Ishikawa (cell line): ENCODE results near the gene STRADB.

Source experiments
- CEBPB ChIP-seq: IDR thresholded peaks from 2 replicates; pipeline ENCODE4 v1.6.1; 2012
- CREB1 ChIP-seq: IDR thresholded peaks from 2 replicates; pipeline ENCODE4 v1.6.1; 2012; ENCODE audit warnings: low read depth
- EGR1 ChIP-seq: IDR thresholded peaks from 2 replicates; pipeline ENCODE4 v1.6.1; 2012
- EP300 ChIP-seq: IDR thresholded peaks from 2 replicates; pipeline ENCODE4 v1.6.1; 2012; ENCODE audit warnings: borderline replicate concordance
- FOXM1 ChIP-seq: IDR thresholded peaks from 2 replicates; pipeline ENCODE4 v1.6.1; 2012; ENCODE audit warnings: low read depth, borderline replicate concordance
- NFIC ChIP-seq: IDR thresholded peaks from 2 replicates; pipeline ENCODE4 v1.6.1; 2012
- RAD21 ChIP-seq: IDR thresholded peaks from 2 replicates; pipeline ENCODE4 v1.6.1; 2012; ENCODE audit warnings: low read depth
- TAF1 ChIP-seq: IDR thresholded peaks from 2 replicates; pipeline ENCODE4 v1.6.1; 2012; ENCODE audit warnings: low read depth, mild to moderate bottlenecking
- TCF12 ChIP-seq: IDR thresholded peaks from 2 replicates; pipeline ENCODE4 v1.6.1; 2012; ENCODE audit warnings: low read depth
- TEAD4 ChIP-seq: IDR thresholded peaks from 2 replicates; pipeline ENCODE4 v1.6.1; 2012
- YY1 ChIP-seq: IDR thresholded peaks from 2 replicates; pipeline ENCODE4 v1.6.1; 2012; ENCODE audit warnings: low read depth
- ZBTB7A ChIP-seq: IDR thresholded peaks from 2 replicates; pipeline ENCODE4 v1.6.1; 2012; ENCODE audit warnings: low read depth
- TF ChIP-seq, protein P1 (sequence below): IDR thresholded peaks from 2 replicates; pipeline ENCODE4 v1.6.1; 2012; ENCODE audit warnings: low read depth, mild to moderate bottlenecking
- TF ChIP-seq, protein P2 (sequence below): IDR thresholded peaks from 2 replicates; pipeline ENCODE4 v1.6.1; 2012
- TF ChIP-seq, protein P3 (sequence below): IDR thresholded peaks from 2 replicates; pipeline ENCODE4 v1.6.1; 2012

STRADB gene

DNA sequence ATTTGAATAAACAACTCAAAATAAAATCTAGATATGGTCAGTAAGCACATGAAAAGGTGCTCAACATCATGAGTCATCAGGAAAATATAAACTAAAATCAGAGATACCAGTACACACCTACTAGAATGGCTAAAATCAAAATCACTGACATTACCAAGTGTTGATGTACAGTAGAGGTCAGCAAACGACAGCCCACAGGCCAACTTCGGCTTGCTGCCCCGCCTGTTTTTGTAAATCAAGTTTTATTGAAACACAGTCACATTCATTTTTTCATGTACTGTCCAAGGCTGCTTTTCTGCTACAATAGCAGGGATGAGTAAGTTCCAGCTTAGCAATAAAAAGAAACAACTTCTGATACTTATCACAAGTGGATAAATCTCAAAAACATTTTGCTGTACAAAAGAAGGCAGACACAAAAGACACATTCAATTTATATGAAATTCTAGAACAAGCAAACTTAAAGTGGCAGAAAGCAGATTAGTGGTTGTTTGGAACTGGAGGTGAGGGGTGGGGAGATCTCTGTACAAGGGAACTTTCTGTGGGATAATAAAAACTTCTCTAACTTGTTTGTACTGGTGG lies 32.4 kb upstream of the STRADB start:
- no peak for TF ChIP-seq TEAD4
- peak; percentile 63 for TF ChIP-seq RAD21

DNA sequence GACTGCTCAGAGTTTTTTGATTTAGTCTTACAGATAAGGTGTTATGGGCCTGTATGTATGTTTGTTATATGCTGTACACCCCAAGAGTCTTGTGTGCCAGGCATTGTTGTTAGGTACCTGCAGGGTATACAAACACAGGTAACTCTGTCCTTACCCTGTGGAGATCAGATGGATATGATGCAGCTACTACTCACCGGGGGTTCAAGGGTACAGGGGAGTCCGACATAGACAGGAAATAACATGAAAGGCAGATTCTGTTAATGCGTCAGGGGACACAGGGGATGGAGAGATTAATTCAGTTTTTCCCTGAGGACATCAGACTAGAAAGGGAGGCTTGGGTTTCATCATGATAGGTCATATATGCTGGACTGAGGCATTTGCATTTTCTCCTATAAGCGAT lies 31.6 kb upstream of the STRADB start:
- TF ChIP-seq CEBPB: no peak
- TF ChIP-seq, protein P1, sequence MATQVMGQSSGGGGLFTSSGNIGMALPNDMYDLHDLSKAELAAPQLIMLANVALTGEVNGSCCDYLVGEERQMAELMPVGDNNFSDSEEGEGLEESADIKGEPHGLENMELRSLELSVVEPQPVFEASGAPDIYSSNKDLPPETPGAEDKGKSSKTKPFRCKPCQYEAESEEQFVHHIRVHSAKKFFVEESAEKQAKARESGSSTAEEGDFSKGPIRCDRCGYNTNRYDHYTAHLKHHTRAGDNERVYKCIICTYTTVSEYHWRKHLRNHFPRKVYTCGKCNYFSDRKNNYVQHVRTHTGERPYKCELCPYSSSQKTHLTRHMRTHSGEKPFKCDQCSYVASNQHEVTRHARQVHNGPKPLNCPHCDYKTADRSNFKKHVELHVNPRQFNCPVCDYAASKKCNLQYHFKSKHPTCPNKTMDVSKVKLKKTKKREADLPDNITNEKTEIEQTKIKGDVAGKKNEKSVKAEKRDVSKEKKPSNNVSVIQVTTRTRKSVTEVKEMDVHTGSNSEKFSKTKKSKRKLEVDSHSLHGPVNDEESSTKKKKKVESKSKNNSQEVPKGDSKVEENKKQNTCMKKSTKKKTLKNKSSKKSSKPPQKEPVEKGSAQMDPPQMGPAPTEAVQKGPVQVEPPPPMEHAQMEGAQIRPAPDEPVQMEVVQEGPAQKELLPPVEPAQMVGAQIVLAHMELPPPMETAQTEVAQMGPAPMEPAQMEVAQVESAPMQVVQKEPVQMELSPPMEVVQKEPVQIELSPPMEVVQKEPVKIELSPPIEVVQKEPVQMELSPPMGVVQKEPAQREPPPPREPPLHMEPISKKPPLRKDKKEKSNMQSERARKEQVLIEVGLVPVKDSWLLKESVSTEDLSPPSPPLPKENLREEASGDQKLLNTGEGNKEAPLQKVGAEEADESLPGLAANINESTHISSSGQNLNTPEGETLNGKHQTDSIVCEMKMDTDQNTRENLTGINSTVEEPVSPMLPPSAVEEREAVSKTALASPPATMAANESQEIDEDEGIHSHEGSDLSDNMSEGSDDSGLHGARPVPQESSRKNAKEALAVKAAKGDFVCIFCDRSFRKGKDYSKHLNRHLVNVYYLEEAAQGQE: no peak
- no peak for TF ChIP-seq NFIC
- no peak for TF ChIP-seq TEAD4
- no peak for TF ChIP-seq ZBTB7A
- TF ChIP-seq EGR1: no peak

DNA sequence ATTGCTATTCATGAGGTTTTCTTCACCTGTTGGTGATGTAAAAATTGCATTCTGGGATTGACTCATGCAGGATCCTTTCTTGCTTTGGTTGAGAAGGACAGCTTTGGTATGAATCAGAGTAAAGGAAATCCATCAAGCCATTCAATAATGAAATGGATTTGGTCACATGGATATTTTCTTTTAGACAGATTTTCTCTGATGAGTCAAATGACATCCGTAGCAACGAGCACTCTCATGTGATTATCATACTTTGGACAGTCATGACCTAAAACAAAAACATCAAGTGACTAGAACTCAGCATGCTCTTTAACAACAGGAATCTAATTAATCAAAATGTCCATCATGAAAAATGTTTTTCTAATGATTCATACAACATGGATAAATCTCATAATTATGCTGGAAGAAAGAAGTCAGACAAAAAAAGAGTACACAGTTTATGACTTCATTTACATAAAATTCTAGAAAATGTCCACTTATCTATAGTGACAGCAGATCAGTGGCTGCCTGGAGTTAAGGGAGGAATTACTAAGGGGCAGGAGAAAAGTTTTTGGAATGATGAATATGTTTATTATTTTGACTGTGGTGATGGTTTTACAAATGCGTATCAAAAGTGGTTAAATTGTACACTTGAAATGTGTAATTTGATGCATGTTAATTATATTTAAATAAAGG lies 31.0 kb upstream of the STRADB start:
- no peak for TF ChIP-seq FOXM1
- no peak for TF ChIP-seq NFIC

DNA sequence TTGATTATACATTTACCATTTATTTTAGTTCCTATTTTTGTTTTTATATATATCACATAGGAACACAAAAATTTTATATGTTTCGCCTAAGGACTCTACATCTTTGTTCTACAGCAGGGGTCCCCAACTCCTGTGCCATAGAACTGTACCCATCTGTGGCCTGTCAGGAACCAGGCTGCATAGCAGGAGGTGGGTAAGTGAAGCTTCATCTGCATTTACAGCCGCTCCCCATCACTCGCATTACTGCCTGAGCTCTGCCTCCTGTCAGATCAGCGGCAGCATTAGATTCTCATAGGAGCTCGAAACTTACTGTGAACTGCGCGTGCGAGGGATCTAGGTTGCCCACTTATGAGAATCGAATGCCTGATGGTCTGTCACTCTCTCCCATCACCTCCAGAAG lies 25.6 kb upstream of the STRADB start:
- TF ChIP-seq ZBTB7A: no peak
- TF ChIP-seq EP300: no peak

DNA sequence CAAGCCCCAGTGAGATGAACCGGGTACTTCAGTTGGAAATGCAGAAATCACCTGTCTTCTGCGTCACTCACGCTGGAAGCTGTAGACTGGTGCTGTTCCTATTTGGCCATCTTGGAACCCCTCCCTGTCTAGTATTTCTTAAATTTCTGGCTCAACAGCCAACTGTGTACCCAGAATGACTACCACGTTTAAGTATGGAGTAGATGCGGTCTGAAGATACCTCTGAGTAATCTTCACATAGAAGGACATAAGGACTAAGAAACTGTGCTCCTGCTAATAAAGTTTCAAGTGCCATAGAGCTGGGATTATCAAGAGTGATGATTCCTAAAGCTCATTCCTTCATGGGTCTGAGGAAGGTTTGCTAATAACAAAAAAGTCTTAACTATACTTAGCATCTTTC lies 20.7 kb upstream of the STRADB start:
- TF ChIP-seq TEAD4 (no peak), EP300 (no peak), CEBPB (no peak)

DNA sequence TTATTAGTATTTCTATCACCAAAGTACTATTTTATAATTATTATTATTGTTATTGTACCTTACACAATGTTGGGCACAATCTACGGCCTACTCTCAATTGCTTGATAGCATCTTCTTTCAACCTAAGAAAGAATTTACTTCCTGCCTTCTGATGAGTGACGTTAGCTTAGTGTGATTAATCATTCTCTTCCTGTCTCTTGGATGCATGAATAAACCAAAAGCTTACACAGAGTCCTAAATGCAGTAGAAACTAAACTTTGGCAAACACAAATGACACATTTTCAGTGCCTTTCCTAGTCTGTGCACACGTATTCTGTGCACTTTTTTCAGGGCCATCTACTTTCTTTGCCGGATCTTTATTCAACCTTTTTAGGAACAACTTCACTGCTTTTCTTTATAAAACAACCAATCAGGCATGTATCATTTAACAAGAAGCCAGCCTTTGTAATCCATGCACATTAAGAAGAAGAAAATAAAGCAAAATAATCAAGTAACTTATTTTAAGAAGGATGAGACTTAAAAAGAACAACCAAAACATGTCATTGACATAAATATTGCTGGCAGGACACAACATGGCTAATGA lies 19.4 kb upstream of the STRADB start:
- no peak for TF ChIP-seq ZBTB7A
- TF ChIP-seq YY1: no peak
- TF ChIP-seq, protein P2, sequence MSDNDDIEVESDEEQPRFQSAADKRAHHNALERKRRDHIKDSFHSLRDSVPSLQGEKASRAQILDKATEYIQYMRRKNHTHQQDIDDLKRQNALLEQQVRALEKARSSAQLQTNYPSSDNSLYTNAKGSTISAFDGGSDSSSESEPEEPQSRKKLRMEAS: no peak
- no peak for TF ChIP-seq CREB1
- TF ChIP-seq NFIC: no peak

DNA sequence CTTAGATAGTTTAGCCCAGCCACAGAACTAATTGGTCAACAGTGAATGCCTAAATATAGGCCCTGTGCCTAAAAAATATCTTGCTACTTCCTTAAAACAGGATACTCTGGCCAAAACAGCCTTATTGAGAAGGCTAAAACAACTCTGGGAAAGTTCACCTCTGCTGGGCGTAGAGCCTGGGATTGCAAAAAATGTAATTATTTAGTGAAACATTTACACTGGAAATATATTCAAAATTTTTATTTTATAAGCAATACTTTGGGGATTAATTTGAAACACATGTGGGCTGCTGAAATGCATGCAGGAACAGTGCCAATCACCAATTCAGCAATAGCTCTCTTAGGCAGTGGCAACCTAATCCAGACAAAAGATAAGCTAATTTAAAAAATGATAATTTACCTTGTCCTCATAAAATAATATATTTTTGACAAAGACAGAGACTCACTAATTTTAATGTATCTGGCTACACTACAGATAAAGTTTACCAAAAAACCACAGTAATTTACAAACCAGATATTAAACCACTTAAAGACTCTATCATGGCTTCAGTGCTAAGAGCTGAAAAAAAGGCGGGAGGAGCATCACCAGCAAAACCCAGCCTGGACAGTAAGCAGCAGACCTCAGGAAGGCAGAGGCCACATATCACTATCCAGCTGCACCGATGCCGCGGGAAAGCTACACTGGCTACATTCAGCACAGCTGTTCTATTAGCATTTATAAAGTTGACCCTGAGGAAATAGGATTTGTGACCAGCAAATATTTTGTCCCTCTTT lies 18.7 kb upstream of the STRADB start:
- TF ChIP-seq, protein P2: no peak
- no peak for TF ChIP-seq EP300
- TF ChIP-seq TCF12: no peak
- TF ChIP-seq TAF1: no peak
- TF ChIP-seq NFIC: no peak
- no peak for TF ChIP-seq ZBTB7A
- TF ChIP-seq FOXM1: no peak
- TF ChIP-seq RAD21: no peak
- no peak for TF ChIP-seq CREB1
- TF ChIP-seq, protein P1: no peak
- TF ChIP-seq EGR1: no peak
- TF ChIP-seq, protein P3, sequence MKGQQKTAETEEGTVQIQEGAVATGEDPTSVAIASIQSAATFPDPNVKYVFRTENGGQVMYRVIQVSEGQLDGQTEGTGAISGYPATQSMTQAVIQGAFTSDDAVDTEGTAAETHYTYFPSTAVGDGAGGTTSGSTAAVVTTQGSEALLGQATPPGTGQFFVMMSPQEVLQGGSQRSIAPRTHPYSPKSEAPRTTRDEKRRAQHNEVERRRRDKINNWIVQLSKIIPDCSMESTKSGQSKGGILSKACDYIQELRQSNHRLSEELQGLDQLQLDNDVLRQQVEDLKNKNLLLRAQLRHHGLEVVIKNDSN: no peak
- TF ChIP-seq CEBPB: no peak
- TF ChIP-seq TEAD4: no peak
- no peak for TF ChIP-seq YY1
